Stimulated activated memory B cell treated with anti-CD40 and anti-IgM and Interleukin-4, amounts not matched to agents 10 μg/mL and 1 μg/mL and 100 μg/mL, for 72 hours (primary cell): ENCODE data around the gene USP54.
"Not testable (repeated sequence)": the region's sequence is repeated elsewhere in the genome, so short reads cannot be mapped to it uniquely, and the experiment has no call there.

Source experiments
- ATAC-seq: fragments of 150-1000 bp; cut with Tn5 transposase; 2 replicates; pipeline ENCODE4 v1.10.0; 2021
- H3K27ac Mint-ChIP-seq: one replicate; pipeline ENCODE4 v1.8.0; 2022; ENCODE audit warnings: mild to moderate bottlenecking, mixed read lengths
- H3K27me3 Mint-ChIP-seq: one replicate; pipeline ENCODE4 v1.8.0; 2022; ENCODE audit warnings: mixed read lengths
- H3K36me3 Mint-ChIP-seq: one replicate; pipeline ENCODE4 v1.8.0; 2022; ENCODE audit warnings: mixed read lengths
- H3K4me1 Mint-ChIP-seq: one replicate; pipeline ENCODE4 v1.8.0; 2022; ENCODE audit warnings: mixed read lengths
- H3K4me3 Mint-ChIP-seq: one replicate; pipeline ENCODE4 v1.8.0; 2022; ENCODE audit warnings: mild to moderate bottlenecking, moderate library complexity, mixed read lengths
- H3K9me3 Mint-ChIP-seq: one replicate; pipeline ENCODE4 v1.8.0; 2022; ENCODE audit warnings: mixed read lengths

Gene USP54

DNA sequence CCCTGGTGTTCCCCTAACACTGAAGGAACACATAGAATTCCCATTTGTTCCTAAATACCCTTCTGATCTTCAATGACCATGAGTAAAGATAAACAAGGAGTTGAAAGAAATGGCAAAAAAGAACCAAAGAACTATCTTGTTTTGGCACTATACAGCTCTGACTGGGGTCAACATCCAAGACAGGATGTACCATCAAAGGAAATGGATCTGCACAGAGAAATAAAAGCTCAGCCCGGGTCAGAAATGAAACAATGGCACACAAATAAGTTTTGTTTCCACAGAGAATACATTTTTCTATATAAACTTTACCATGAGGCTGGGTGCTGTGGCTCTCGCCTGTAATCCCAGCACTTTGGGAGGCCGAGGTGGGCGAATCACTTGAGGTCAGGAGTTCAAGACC lies 18.0 kb upstream of the USP54 start:
- Mint-ChIP-seq H3K36me3 (peaks cover 5% of the 10 kb centered on the region), H3K4me1 (no peaks in the 10 kb centered on the region), H3K4me3 (no peak overlapping the region), H3K27me3 (no peaks in the 10 kb centered on the region), H3K9me3 (no peaks in the 10 kb centered on the region), H3K27ac (no peak overlapping the region)
- ATAC-seq = no peak

GRCh38 chr10:73601486-73601921 lies 10.4 kb upstream of the USP54 start:
- H3K27me3 Mint-ChIP-seq = no peaks in the 10 kb centered on the region
- ATAC-seq = no peak
- H3K4me3 Mint-ChIP-seq = no peak overlapping the region
- no peak overlapping the region for H3K27ac Mint-ChIP-seq
- no peaks in the 10 kb centered on the region for H3K9me3 Mint-ChIP-seq
- H3K36me3 Mint-ChIP-seq = peaks cover 5% of the 10 kb centered on the region
- H3K4me1 Mint-ChIP-seq = no peaks in the 10 kb centered on the region

- Mint-ChIP-seq H3K27me3 (no peaks in the 10 kb centered on the region), H3K4me1 (no peaks in the 10 kb centered on the region), H3K36me3 (no peaks in the 10 kb centered on the region), H3K9me3 (no peaks in the 10 kb centered on the region), H3K27ac (no peak overlapping the region), H3K4me3 (no peak overlapping the region)
- no peak for ATAC-seq
Observed at GRCh38 chr10:73597346-73597745, 6.2 kb upstream of the USP54 start.

DNA sequence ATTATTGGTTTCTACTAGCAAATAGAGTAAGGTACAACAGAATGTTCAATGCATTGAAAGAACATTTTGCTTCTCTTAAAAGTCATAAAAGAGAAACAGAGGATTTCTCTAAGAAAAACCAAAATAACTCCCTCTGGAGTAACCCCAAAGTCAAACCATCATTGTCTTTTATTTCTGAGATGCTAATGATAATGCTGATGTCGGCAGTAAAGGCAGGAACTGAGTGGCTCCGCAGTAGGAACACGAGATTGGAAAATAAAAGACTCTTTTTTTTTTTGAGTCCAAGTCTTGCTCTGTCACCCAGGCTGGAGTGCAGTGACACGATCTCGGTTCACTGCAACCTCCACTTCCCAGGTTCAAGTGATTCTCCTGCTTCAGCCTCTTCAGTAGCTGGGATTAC lies 2.7 kb upstream of the USP54 start:
- H3K27ac Mint-ChIP-seq = no peak overlapping the region
- H3K4me3 Mint-ChIP-seq = no peak overlapping the region
- ATAC-seq = no peak
- H3K4me1 Mint-ChIP-seq = peaks cover 14% of the 10 kb centered on the region
- peaks cover under 1% of the 10 kb centered on the region for H3K36me3 Mint-ChIP-seq
- H3K9me3 Mint-ChIP-seq = no peaks in the 10 kb centered on the region
- no peaks in the 10 kb centered on the region for H3K27me3 Mint-ChIP-seq

DNA sequence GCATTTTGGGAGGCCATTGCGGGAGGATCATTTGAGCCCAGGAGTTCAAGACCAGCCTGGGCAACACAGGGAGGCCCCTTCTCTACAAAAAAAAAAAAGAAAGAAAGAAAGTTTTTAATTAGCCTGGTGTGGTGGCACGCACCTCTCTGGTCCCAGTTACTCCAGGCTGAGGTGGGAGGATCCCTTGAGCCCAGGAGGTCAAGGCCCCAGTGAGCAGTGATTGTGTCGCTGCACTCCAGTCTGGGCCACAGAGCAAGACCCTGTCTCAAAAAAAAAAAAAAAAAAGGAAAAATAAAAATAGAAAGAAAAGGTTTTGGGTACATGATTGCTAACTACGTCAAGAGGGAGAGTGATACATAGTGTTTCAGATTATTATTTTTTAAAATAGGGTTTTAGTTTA lies 2.0 kb upstream of the USP54 start:
- H3K4me1 Mint-ChIP-seq = peaks cover 14% of the 10 kb centered on the region
- peaks cover 6% of the 10 kb centered on the region for H3K36me3 Mint-ChIP-seq
- no peak overlapping the region for H3K27ac Mint-ChIP-seq
- H3K9me3 Mint-ChIP-seq = no peaks in the 10 kb centered on the region
- ATAC-seq = no peak
- H3K4me3 Mint-ChIP-seq = no peak overlapping the region
- H3K27me3 Mint-ChIP-seq = no peaks in the 10 kb centered on the region

DNA sequence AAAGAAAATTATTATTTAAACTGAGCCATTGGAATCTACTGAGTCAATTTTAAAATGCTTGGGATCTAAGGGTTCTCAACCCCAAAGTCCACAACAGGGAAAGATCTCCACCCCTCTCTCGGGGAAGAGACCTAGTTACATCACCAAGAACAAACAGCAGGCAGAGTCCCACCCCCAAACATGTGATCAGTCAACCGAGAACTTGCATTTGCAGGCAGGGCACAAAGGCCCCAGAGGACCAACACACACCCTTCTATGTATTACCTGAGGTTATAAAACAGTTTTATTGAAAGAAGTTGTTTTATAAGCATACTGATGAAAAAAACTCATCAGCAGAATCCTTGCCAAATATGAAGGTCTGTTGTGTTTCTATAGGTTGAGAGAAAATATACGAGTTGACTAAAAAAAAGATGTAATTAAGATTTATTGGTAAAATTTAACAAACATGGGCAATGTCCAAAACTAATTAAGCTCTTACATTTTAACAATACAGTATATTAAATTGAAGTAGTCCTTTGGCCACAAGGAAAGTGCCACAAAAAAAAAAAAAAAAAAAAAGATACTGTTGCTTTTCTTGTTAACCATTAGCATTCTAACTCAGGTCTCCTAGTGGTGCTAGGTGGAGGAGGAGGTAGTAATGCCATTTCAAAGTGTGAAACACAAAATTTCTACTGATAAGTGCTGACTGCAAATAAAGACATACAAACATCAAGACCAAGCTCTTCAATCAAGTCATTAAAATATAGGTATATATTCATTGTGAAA lies 975 bp upstream of the USP54 start:
- Mint-ChIP-seq H3K27ac (no peak overlapping the region), H3K36me3 (peaks cover 6% of the 10 kb centered on the region), H3K9me3 (no peaks in the 10 kb centered on the region), H3K4me3 (no peak overlapping the region), H3K27me3 (no peaks in the 10 kb centered on the region), H3K4me1 (peaks cover 14% of the 10 kb centered on the region)
- ATAC-seq = no peak

- no peak overlapping the region for H3K4me3 Mint-ChIP-seq
- H3K27me3 Mint-ChIP-seq = no peaks in the 10 kb centered on the region
- ATAC-seq = no peak
- no peak overlapping the region for H3K27ac Mint-ChIP-seq
- peaks cover 14% of the 10 kb centered on the region for H3K4me1 Mint-ChIP-seq
- H3K9me3 Mint-ChIP-seq = no peaks in the 10 kb centered on the region
- peaks cover 17% of the 10 kb centered on the region for H3K36me3 Mint-ChIP-seq
Observed at GRCh38 chr10:73589563-73590126, 1.5 kb downstream of the USP54 start.

GRCh38 chr10:73588656-73589055 lies 2.5 kb downstream of the USP54 start:
- H3K27ac Mint-ChIP-seq = no peak overlapping the region
- peaks cover 14% of the 10 kb centered on the region for H3K4me1 Mint-ChIP-seq
- no peaks in the 10 kb centered on the region for H3K27me3 Mint-ChIP-seq
- peaks cover 17% of the 10 kb centered on the region for H3K36me3 Mint-ChIP-seq
- H3K9me3 Mint-ChIP-seq = no peaks in the 10 kb centered on the region
- no peak overlapping the region for H3K4me3 Mint-ChIP-seq
- ATAC-seq = no peak

GRCh38 chr10:73586583-73586984 lies 4.6 kb downstream of the USP54 start:
- ATAC-seq = no peak
- Mint-ChIP-seq H3K4me1 (peaks cover 7% of the 10 kb centered on the region), H3K36me3 (peaks cover 17% of the 10 kb centered on the region), H3K27ac (no peak overlapping the region), H3K4me3 (no peak overlapping the region), H3K27me3 (no peaks in the 10 kb centered on the region), H3K9me3 (no peaks in the 10 kb centered on the region)

- Mint-ChIP-seq H3K4me3 (no peak overlapping the region), H3K27ac (no peak overlapping the region), H3K36me3 (peaks cover 17% of the 10 kb centered on the region), H3K4me1 (no peaks in the 10 kb centered on the region), H3K9me3 (no peaks in the 10 kb centered on the region), H3K27me3 (no peaks in the 10 kb centered on the region)
- no peak for ATAC-seq
Observed at GRCh38 chr10:73585327-73585726, 5.8 kb downstream of the USP54 start.

- Mint-ChIP-seq H3K4me3 (no peak overlapping the region), H3K36me3 (peaks cover 17% of the 10 kb centered on the region), H3K4me1 (no peaks in the 10 kb centered on the region), H3K27ac (no peak overlapping the region), H3K27me3 (no peaks in the 10 kb centered on the region), H3K9me3 (no peaks in the 10 kb centered on the region)
- no peak for ATAC-seq
Observed at GRCh38 chr10:73584737-73585136, 6.4 kb downstream of the USP54 start.

- H3K4me3 Mint-ChIP-seq = no peak overlapping the region
- peaks cover 5% of the 10 kb centered on the region for H3K4me1 Mint-ChIP-seq
- peaks cover 12% of the 10 kb centered on the region for H3K36me3 Mint-ChIP-seq
- H3K27me3 Mint-ChIP-seq = no peaks in the 10 kb centered on the region
- H3K9me3 Mint-ChIP-seq = no peaks in the 10 kb centered on the region
- no peak overlapping the region for H3K27ac Mint-ChIP-seq
- ATAC-seq = no peak
Observed at GRCh38 chr10:73581918-73582317, 9.2 kb downstream of the USP54 start.

GRCh38 chr10:73578927-73579326 lies 12.2 kb downstream of the USP54 start:
- H3K27me3 Mint-ChIP-seq, H3K9me3 Mint-ChIP-seq, H3K27ac Mint-ChIP-seq, ATAC-seq, H3K36me3 Mint-ChIP-seq, H3K4me3 Mint-ChIP-seq: not testable (repeated sequence)
- peaks cover 15% of the 10 kb centered on the region for H3K4me1 Mint-ChIP-seq

DNA sequence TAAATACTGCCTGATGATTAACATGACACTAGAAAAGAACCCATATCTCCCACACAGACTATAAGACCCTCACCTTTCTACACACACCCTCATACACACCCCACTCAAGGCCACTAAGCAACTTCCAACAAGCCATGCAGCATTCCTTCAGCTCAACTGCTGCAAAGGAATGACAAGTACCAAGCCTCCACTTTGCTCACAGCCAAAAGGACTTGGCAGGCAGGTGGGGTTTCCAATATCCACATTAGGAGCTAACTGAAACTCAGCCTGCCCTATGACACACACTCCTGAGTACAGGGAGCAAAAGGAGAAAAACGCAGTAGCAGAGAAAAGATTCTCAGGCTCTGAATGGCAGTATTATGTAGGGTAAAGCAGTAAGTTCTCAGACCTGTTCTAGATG lies 13.4 kb downstream of the USP54 start:
- Mint-ChIP-seq H3K27me3 (no peaks in the 10 kb centered on the region), H3K36me3 (peaks cover 5% of the 10 kb centered on the region), H3K4me3 (no peak overlapping the region), H3K27ac (no peak overlapping the region), H3K4me1 (peaks cover 15% of the 10 kb centered on the region), H3K9me3 (no peaks in the 10 kb centered on the region)
- no peak for ATAC-seq

DNA sequence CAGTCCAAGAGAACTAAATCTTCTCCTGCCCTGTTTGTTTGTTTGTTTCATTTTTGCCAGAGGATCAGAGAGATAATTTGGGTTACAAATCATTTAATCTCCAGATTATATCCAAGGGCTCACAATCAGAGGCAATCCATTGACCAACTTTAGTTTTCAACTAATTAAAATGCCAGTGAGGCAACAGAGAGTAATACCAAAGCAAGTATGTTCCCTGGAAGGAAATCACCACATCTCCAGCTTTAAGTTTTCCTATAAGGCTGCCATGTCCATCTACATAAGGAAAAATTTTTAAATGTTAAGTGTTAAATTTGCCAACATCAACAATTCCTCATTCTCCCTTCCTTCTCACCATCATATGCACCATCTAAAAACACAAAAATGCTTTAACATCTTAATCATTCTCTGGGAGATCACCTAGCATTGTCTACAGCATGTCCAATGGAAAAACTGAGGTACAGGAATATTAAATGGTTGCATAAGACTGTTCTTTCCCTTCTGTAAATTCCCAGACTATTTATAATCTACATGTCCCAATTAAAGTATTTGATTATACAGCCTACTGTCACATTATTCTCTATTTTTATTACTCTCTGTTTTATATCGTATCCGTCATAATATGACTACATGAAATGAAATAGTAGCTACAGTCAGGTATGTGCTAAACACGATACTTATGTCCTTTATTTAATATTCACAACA lies 14.1 kb downstream of the USP54 start:
- H3K36me3 Mint-ChIP-seq = peaks cover 5% of the 10 kb centered on the region
- no peak overlapping the region for H3K4me3 Mint-ChIP-seq
- H3K4me1 Mint-ChIP-seq = peaks cover 15% of the 10 kb centered on the region
- no peaks in the 10 kb centered on the region for H3K27me3 Mint-ChIP-seq
- no peaks in the 10 kb centered on the region for H3K9me3 Mint-ChIP-seq
- H3K27ac Mint-ChIP-seq = peak overlapping the region; percentile 59
- no peak for ATAC-seq
